ENCODE data around the gene THSD8. TPM values are rescaled to one million over a fixed set of nuclear protein-coding genes. Genes with fewer than 3 reads are reported as not detected.

THSD8 gene
- total RNA-seq, 1 experiment from 2014 or later = 45.8 TPM

DNA sequence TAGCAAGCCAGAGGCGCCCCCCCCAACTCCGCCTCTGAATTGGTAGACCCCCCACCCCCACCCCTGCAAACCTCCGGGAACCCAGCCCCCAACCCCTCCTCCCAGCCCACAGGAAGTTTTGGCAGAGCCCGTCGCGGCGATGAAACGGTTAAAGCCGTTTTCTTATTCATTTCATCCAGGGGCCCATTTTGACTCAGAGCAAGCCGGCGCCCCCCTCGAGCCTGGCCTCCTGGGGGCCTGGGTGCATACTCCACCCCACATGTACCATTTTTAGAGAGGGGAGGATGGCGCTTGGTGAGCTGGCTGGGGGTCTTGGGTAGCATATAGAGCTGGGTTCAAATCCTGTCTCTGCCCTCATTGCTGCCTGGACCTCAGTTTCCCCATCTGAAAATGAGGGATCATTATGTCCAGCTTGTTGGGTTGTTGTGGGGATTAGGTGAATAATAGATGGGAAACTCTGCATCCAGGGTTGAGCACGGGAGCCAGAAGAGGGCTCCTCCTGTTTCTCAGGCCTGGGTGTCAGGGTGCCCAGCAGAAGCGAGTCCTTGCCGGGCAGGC lies 18.5 kb upstream of the THSD8 start:
- Histone ChIP-seq H3T11ph (ENCODE audit: low read length) (no peak overlapping the region), H3K9ac (ENCODE audit: extremely low read depth, insufficient read length, low read length) (no peak overlapping the region), H3K27me3 (ENCODE audit: insufficient read depth, low read length) (no peaks in the 10 kb centered on the region), H3K14ac (ENCODE audit: insufficient read depth, low read length) (no peak overlapping the region), H2BK12ac (ENCODE audit: insufficient read length, low read depth, low read length) (no peak overlapping the region), H2BK120ac (ENCODE audit: low read depth, low read length, poor library complexity, severe bottlenecking) (no peak overlapping the region), H3K23ac (ENCODE audit: insufficient read length, low read depth, low read length) (no peak overlapping the region), H3K4me1 (ENCODE audit: insufficient read depth, low read length) (peaks cover 4% of the 10 kb centered on the region), H2AK5ac (ENCODE audit: insufficient read length, low read length) (no peak overlapping the region), H2BK5ac (ENCODE audit: insufficient read length, low read length) (no peak overlapping the region), H4K8ac (replicated peaks; ENCODE audit: insufficient read length, low read depth, low read length) (no peak overlapping the region), H4K91ac (ENCODE audit: insufficient read length, low read depth, low read length) (no peak overlapping the region), H2AFZ (ENCODE audit: low read length) (no peak overlapping the region), H3K79me1 (ENCODE audit: insufficient read depth, low read depth, low read length, poor library complexity, severe bottlenecking) (no peaks in the 10 kb centered on the region), H3K9me3 (ENCODE audit: control insufficient read depth, low read depth, low read length) (no peaks in the 10 kb centered on the region), H3K4me2 (ENCODE audit: insufficient read depth, insufficient read length, low read length) (peak overlapping the region; percentile 71), H4K5ac (ENCODE audit: insufficient read length, low read depth, low read length) (no peak overlapping the region), H3K18ac (ENCODE audit: insufficient read length, low read depth, low read length) (no peak overlapping the region), H3K4ac (ENCODE audit: low read depth, low read length) (no peak overlapping the region), H3K27ac (ENCODE audit: insufficient read length, low read depth, low read length) (no peak overlapping the region), H3K23me2 (ENCODE audit: insufficient read length, low read depth, low read length, poor library complexity, severe bottlenecking) (peaks cover 15% of the 10 kb centered on the region), H2BK20ac (ENCODE audit: low read depth, low read length, poor library complexity, severe bottlenecking) (no peak overlapping the region), H2BK15ac (ENCODE audit: low read depth, low read length) (no peak overlapping the region), H3K56ac (ENCODE audit: insufficient read length, low read depth, low read length) (no peak overlapping the region), H3K79me2 (ENCODE audit: insufficient read depth, low read length) (no peaks in the 10 kb centered on the region), H4K20me1 (ENCODE audit: control insufficient read depth, insufficient read depth, insufficient read length) (no peaks in the 10 kb centered on the region)
- Mint-ChIP-seq H3K9me3 (no peaks in the 10 kb centered on the region), H3K36me3 (ENCODE audit: insufficient read depth in 1 of 3, low read depth in 3 of 3) (no peaks in the 10 kb centered on the region), H3K4me3 (peak overlapping the region; percentile 59 to 74), H3K27me3 (ENCODE audit: low read depth) (no peaks in the 10 kb centered on the region; the same call in 1 of the 2 replicates), H3K4me1 (peaks cover 21 to 24% of the 10 kb centered on the region in 2 experiments), H3K27ac (peak overlapping the region in 2 of 3 experiments; percentile 28 to 34; a peak in 1 of 7 replicates)
- no CpG with 5 or more reads among the region's 16 CpGs for WGBS (ENCODE audit: extremely low coverage, insufficient read length, low lambda C conversion rate)
- no peak for DNase-seq
- TF ChIP-seq, protein P1, sequence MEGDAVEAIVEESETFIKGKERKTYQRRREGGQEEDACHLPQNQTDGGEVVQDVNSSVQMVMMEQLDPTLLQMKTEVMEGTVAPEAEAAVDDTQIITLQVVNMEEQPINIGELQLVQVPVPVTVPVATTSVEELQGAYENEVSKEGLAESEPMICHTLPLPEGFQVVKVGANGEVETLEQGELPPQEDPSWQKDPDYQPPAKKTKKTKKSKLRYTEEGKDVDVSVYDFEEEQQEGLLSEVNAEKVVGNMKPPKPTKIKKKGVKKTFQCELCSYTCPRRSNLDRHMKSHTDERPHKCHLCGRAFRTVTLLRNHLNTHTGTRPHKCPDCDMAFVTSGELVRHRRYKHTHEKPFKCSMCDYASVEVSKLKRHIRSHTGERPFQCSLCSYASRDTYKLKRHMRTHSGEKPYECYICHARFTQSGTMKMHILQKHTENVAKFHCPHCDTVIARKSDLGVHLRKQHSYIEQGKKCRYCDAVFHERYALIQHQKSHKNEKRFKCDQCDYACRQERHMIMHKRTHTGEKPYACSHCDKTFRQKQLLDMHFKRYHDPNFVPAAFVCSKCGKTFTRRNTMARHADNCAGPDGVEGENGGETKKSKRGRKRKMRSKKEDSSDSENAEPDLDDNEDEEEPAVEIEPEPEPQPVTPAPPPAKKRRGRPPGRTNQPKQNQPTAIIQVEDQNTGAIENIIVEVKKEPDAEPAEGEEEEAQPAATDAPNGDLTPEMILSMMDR (conservative IDR thresholded peaks at IDR 0.05) = no peak

Data from H9 (cell line).